HepG2 (cell line): ENCODE measurements around the gene ANKRD11. TPM values are rescaled to one million over a fixed set of nuclear protein-coding genes. Genes with fewer than 3 reads are reported as not detected.
A peak's percentile ranks its signal among the peaks of the same experiment; 100 is the strongest.

Experiments
- ESRRA ChIP-seq: sonication (generic); formaldehyde crosslinking; IDR thresholded peaks from 2 replicates; pipeline ENCODE4 v1.5.1; 2020; ENCODE audit warnings: mild to moderate bottlenecking, low read depth, missing genetic modification reagents
- GABPB1 ChIP-seq: IDR thresholded peaks from 2 replicates; pipeline ENCODE4 v1.6.1; 2016; ENCODE audit warnings: mild to moderate bottlenecking, missing genetic modification reagents, moderate library complexity, missing compliant biosample characterization
- MLX ChIP-seq: IDR thresholded peaks from 2 replicates; pipeline ENCODE4 v1.6.1; 2016
- MZF1 ChIP-seq: sonication (generic); formaldehyde crosslinking; IDR thresholded peaks from 2 replicates; pipeline ENCODE4 v1.8.1; 2023; ENCODE audit warnings: mild to moderate bottlenecking, missing genetic modification reagents, borderline replicate concordance
- PBX2 ChIP-seq: IDR thresholded peaks from 2 replicates; pipeline ENCODE4 v1.6.1; 2016; ENCODE audit warnings: control low read depth
- SYNCRIP ChIP-seq: fragments of 200-400 bp; formaldehyde crosslinking; IDR thresholded peaks from 2 replicates; pipeline ENCODE4 v1.6.1; 2018; ENCODE audit warnings: mild to moderate bottlenecking, low read depth, low read length; ENCODE audit not compliant: insufficient read depth
- TCF7L2 ChIP-seq: IDR thresholded peaks from 2 replicates; pipeline ENCODE4 v1.6.1; 2011; ENCODE audit warnings: mild to moderate bottlenecking, low read depth, low read length, moderate library complexity
- ZKSCAN1 ChIP-seq: fragments of 150-350 bp; IDR thresholded peaks from 2 replicates; pipeline ENCODE4 v1.6.1; 2014; ENCODE audit warnings: low read length
- ZNF570 ChIP-seq: sonication (generic); formaldehyde crosslinking; IDR thresholded peaks from 2 replicates; pipeline ENCODE4 v1.4.0; 2020; ENCODE audit warnings: mild to moderate bottlenecking, missing genetic modification reagents, borderline replicate concordance
- ZNF674 ChIP-seq: sonication (generic); formaldehyde crosslinking; IDR thresholded peaks from 2 replicates; pipeline ENCODE4 v1.5.0; 2020; ENCODE audit warnings: low read depth, mild to moderate bottlenecking, missing genetic modification reagents
- ZNF883 ChIP-seq: sonication (generic); formaldehyde crosslinking; IDR thresholded peaks from 2 replicates; pipeline ENCODE4 v1.5.1; 2020; ENCODE audit warnings: mild to moderate bottlenecking, missing genetic modification reagents; ENCODE audit errors: not compliant biosample characterization
- ZUFSP ChIP-seq: sonication (generic); formaldehyde crosslinking; IDR thresholded peaks from 2 replicates; pipeline ENCODE4 v1.9.0; 2021; ENCODE audit warnings: missing genetic modification reagents, mild to moderate bottlenecking, borderline replicate concordance
- polyA plus RNA-seq, 8 experiments: library from polyadenylated mRNA; depleted of rRNA in 3 of 8; stranded (reverse) in 7 of 8; unstranded in 1 of 8; fragments of >200 nt; fragmentation: Illumina TruSeq in 4 of 8; extraction: Trizol in 4 of 8; gene quantifications; 2 replicates each; pipeline versions ENCODE4 v1.2.1 to v1.2.3, GENCODE V29; 2011 to 2016; ENCODE audit warnings: low read depth in 4 of 8, missing spikeins in 1 of 8, mixed read lengths in 1 of 8; ENCODE audit not compliant: insufficient read depth in 1 of 8
- total RNA-seq, 5 experiments: library from RNA; depleted of rRNA; stranded (reverse); fragments of >200 nt; fragmentation: Illumina TruSeq; extraction: Trizol; gene quantifications; 2 replicates each; pipeline ENCODE4 v1.2.3, GENCODE V29; 2016; ENCODE audit warnings: low read depth in 1 of 5
- TF ChIP-seq, protein P1 (sequence below): sonication (generic); formaldehyde crosslinking; IDR thresholded peaks from 2 replicates; pipeline ENCODE4 v1.5.0; 2020; ENCODE audit warnings: mild to moderate bottlenecking, missing genetic modification reagents
- TF ChIP-seq, protein P2 (sequence below), 2 experiments: sonication (generic) in 1 of 2; formaldehyde crosslinking in 1 of 2; IDR thresholded peaks; 2 replicates each; pipeline versions ENCODE4 v1.6.1 to v1.9.0; 2014 to 2022; ENCODE audit warnings: antibody characterized with exemption in 1 of 2, borderline replicate concordance in 1 of 2, inconsistent platforms in 1 of 2, low read depth in 1 of 2, missing genetic modification reagents in 1 of 2
- TF ChIP-seq, protein P3 (sequence below): sonication (generic); formaldehyde crosslinking; IDR thresholded peaks from 2 replicates; pipeline ENCODE4 v1.4.0; 2020; ENCODE audit warnings: mild to moderate bottlenecking, missing genetic modification reagents

The ANKRD11 gene
- total and polyA plus RNA-seq, 2 of the 13 experiments (the other 11 are each of a cell fraction or from before 2014, with no cell fraction given) = 21.4 to 38.4 TPM

- TF ChIP-seq TCF7L2 (no peak), PBX2 (no peak), ZKSCAN1 (no peak), ZUFSP (CRISPR knock-in tag) (no peak), MLX (no peak), ZNF674 (CRISPR knock-in tag) (no peak), ESRRA (CRISPR knock-in tag) (no peak), ZNF570 (CRISPR knock-in tag) (no peak), ZNF883 (CRISPR knock-in tag) (peak; percentile 94), GABPB1 (peak; percentile 83), SYNCRIP (no peak), MZF1 (CRISPR knock-in tag) (no peak)
- TF ChIP-seq, protein P1, sequence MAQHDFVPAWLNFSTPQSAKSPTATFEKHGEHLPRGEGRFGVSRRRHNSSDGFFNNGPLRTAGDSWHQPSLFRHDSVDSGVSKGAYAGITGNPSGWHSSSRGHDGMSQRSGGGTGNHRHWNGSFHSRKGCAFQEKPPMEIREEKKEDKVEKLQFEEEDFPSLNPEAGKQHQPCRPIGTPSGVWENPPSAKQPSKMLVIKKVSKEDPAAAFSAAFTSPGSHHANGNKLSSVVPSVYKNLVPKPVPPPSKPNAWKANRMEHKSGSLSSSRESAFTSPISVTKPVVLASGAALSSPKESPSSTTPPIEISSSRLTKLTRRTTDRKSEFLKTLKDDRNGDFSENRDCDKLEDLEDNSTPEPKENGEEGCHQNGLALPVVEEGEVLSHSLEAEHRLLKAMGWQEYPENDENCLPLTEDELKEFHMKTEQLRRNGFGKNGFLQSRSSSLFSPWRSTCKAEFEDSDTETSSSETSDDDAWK (CRISPR knock-in tag) = no peak
- TF ChIP-seq, protein P2, sequence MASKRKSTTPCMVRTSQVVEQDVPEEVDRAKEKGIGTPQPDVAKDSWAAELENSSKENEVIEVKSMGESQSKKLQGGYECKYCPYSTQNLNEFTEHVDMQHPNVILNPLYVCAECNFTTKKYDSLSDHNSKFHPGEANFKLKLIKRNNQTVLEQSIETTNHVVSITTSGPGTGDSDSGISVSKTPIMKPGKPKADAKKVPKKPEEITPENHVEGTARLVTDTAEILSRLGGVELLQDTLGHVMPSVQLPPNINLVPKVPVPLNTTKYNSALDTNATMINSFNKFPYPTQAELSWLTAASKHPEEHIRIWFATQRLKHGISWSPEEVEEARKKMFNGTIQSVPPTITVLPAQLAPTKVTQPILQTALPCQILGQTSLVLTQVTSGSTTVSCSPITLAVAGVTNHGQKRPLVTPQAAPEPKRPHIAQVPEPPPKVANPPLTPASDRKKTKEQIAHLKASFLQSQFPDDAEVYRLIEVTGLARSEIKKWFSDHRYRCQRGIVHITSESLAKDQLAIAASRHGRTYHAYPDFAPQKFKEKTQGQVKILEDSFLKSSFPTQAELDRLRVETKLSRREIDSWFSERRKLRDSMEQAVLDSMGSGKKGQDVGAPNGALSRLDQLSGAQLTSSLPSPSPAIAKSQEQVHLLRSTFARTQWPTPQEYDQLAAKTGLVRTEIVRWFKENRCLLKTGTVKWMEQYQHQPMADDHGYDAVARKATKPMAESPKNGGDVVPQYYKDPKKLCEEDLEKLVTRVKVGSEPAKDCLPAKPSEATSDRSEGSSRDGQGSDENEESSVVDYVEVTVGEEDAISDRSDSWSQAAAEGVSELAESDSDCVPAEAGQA (IDR thresholded peaks at IDR 0.05; ENCODE audit: low read depth) = no peak
- TF ChIP-seq, protein P2 (CRISPR knock-in tag; IDR thresholded peaks at IDR 0.05; ENCODE audit: borderline replicate concordance) = no peak
- TF ChIP-seq, protein P3, sequence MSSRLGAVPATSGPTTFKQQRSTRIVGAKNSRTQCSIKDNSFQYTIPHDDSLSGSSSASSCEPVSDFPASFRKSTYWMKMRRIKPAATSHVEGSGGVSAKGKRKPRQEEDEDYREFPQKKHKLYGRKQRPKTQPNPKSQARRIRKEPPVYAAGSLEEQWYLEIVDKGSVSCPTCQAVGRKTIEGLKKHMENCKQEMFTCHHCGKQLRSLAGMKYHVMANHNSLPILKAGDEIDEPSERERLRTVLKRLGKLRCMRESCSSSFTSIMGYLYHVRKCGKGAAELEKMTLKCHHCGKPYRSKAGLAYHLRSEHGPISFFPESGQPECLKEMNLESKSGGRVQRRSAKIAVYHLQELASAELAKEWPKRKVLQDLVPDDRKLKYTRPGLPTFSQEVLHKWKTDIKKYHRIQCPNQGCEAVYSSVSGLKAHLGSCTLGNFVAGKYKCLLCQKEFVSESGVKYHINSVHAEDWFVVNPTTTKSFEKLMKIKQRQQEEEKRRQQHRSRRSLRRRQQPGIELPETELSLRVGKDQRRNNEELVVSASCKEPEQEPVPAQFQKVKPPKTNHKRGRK = no peak
Measured at GRCh38 chr16:89246903-89247733, 243.2 kb downstream of the ANKRD11 start (continued).
